OCI-LY1 (cell line): ENCODE measurements around the gene GORASP1.

Source experiments
- H2AFZ ChIP-seq: fragments of 200-600 bp; sonication (generic), shearing (Covaris generic); 2 replicates; pipeline ENCODE4 v1.6.0; 2014; ENCODE audit warnings: antibody characterized with exemption, mild to moderate bottlenecking, low read length
- H3F3A ChIP-seq: fragments of 200-600 bp; sonication (generic), shearing (Covaris generic); 2 replicates; pipeline ENCODE4 v1.6.0; 2014; ENCODE audit warnings: mild to moderate bottlenecking, antibody characterized with exemption, low read length, moderate library complexity; ENCODE audit not compliant: insufficient read depth
- H3K27ac ChIP-seq: fragments of 200-600 bp; sonication (generic); 2 replicates; pipeline ENCODE4 v1.5.1; 2014; ENCODE audit warnings: low read length, mixed run types, mild to moderate bottlenecking, low read depth; ENCODE audit not compliant: poor library complexity, severe bottlenecking
- H3K27me3 ChIP-seq: fragments of 200-600 bp; sonication (generic); 2 replicates; pipeline ENCODE4 v1.6.0; 2014; ENCODE audit warnings: antibody characterized with exemption, mild to moderate bottlenecking, low read length, moderate library complexity; ENCODE audit not compliant: insufficient read depth
- H3K36me3 ChIP-seq: fragments of 200-600 bp; sonication (generic); 2 replicates; pipeline ENCODE4 v1.6.1; 2014; ENCODE audit warnings: mild to moderate bottlenecking, antibody characterized with exemption, low read length, moderate library complexity, mixed read lengths; ENCODE audit not compliant: insufficient read depth
- H3K4me1 ChIP-seq: fragments of 200-600 bp; sonication (generic); 2 replicates; pipeline ENCODE4 v1.5.1; 2014; ENCODE audit warnings: mild to moderate bottlenecking, low read length, moderate library complexity; ENCODE audit not compliant: insufficient read depth, severe bottlenecking
- H3K4me2 ChIP-seq: fragments of 200-600 bp; sonication (generic), shearing (Covaris generic); 2 replicates; pipeline ENCODE4 v1.6.1; 2014; ENCODE audit warnings: low read length
- H3K4me3 ChIP-seq: fragments of 200-600 bp; sonication (generic); 2 replicates; pipeline ENCODE4 v1.5.1; 2014; ENCODE audit warnings: low read length, low read depth, mild to moderate bottlenecking, mixed read lengths; ENCODE audit not compliant: poor library complexity, severe bottlenecking
- H3K79me2 ChIP-seq: fragments of 200-600 bp; shearing (Covaris generic); 2 replicates; pipeline ENCODE4 v1.6.1; 2016; ENCODE audit warnings: mixed run types, low read length, mixed read lengths; ENCODE audit not compliant: insufficient read depth
- H3K9ac ChIP-seq: fragments of 200-600 bp; sonication (generic), shearing (Covaris generic); 2 replicates; pipeline ENCODE4 v1.6.1; 2014; ENCODE audit warnings: mild to moderate bottlenecking, low read length, mixed read lengths
- H3K9me2 ChIP-seq: fragments of 200-600 bp; sonication (generic), shearing (Covaris generic); 2 replicates; pipeline ENCODE4 v1.6.1; 2014; ENCODE audit warnings: low read depth, mild to moderate bottlenecking, low read length, mixed read lengths
- H3K9me3 ChIP-seq: fragments of 200-600 bp; shearing (Covaris generic); 2 replicates; pipeline ENCODE4 v1.6.1; 2014; ENCODE audit warnings: low read length, mixed read lengths
- H4K20me1 ChIP-seq: fragments of 200-600 bp; sonication (generic), shearing (Covaris generic); 2 replicates; pipeline ENCODE4 v1.6.0; 2016; ENCODE audit warnings: mild to moderate bottlenecking, low read length; ENCODE audit not compliant: insufficient read depth
- CTCF ChIP-seq: fragments of 200-600 bp; sonication (generic), shearing (Covaris generic); IDR thresholded peaks from 2 replicates; pipeline ENCODE4 v1.5.1; 2017; ENCODE audit warnings: mild to moderate bottlenecking, antibody characterized with exemption, low read length, moderate library complexity, mixed read lengths
- EZH2 ChIP-seq: fragments of 200-600 bp; sonication (generic), shearing (Covaris generic); IDR thresholded peaks from 2 replicates; pipeline ENCODE4 v1.8.0; 2017; ENCODE audit warnings: borderline replicate concordance, mixed run types, mild to moderate bottlenecking, antibody characterized with exemption, low read length, moderate library complexity, mixed read lengths

The GORASP1 gene

GRCh38 chr3:39147711-39148434 lies 40.4 kb upstream of the GORASP1 start:
- peak overlapping the region; percentile 67 for H3K9ac ChIP-seq
- H3K27me3 ChIP-seq, result no peaks in the 10 kb centered on the region
- peaks cover 33% of the 10 kb centered on the region for H3K36me3 ChIP-seq
- no peaks in the 10 kb centered on the region for H3K9me2 ChIP-seq
- TF ChIP-seq CTCF, result no peak
- no peak for TF ChIP-seq EZH2
- 0 out of 2 replicates have a peak, but pooled peaks cover 4% of the 10 kb centered on the region for H3K79me2 ChIP-seq
- H3K4me1 ChIP-seq, result peaks cover 69% of the 10 kb centered on the region
- H4K20me1 ChIP-seq, result no peaks in the 10 kb centered on the region
- no peaks in the 10 kb centered on the region for H3K9me3 ChIP-seq
- peak overlapping the region; percentile 94 for H3K27ac ChIP-seq
- H2AFZ ChIP-seq, result no peak overlapping the region
- no peaks in the 10 kb centered on the region for H3F3A ChIP-seq
- peak overlapping the region; percentile 55 for H3K4me3 ChIP-seq
- H3K4me2 ChIP-seq, result peak overlapping the region; percentile 84

- H3K4me3 ChIP-seq, result peak overlapping the region; percentile 55
- H3K4me2 ChIP-seq, result peak overlapping the region; percentile 84
- 0 out of 2 replicates have a peak, but pooled peaks cover 4% of the 10 kb centered on the region for H3K79me2 ChIP-seq
- no peaks in the 10 kb centered on the region for H3K9me3 ChIP-seq
- peak overlapping the region; percentile 94 for H3K27ac ChIP-seq
- peaks cover 43% of the 10 kb centered on the region for H3K36me3 ChIP-seq
- H3F3A ChIP-seq, result no peaks in the 10 kb centered on the region
- no peak overlapping the region for H2AFZ ChIP-seq
- H4K20me1 ChIP-seq, result no peaks in the 10 kb centered on the region
- TF ChIP-seq EZH2 (no peak), CTCF (no peak)
- H3K9me2 ChIP-seq, result no peaks in the 10 kb centered on the region
- peak overlapping the region; percentile 67 for H3K9ac ChIP-seq
- H3K4me1 ChIP-seq, result peaks cover 71% of the 10 kb centered on the region
- no peaks in the 10 kb centered on the region for H3K27me3 ChIP-seq
These were observed 39.5 kb upstream of the GORASP1 start for GRCh38 chr3:39146611-39147591.

- Histone ChIP-seq H2AFZ (no peak overlapping the region), H3K4me1 (peaks cover 71% of the 10 kb centered on the region), H3K9ac (no peak overlapping the region), H3K79me2 (no peaks in the 10 kb centered on the region), H4K20me1 (no peaks in the 10 kb centered on the region), H3K36me3 (peaks cover 44% of the 10 kb centered on the region), H3F3A (no peaks in the 10 kb centered on the region), H3K4me3 (peak overlapping the region; percentile 55), H3K4me2 (peak overlapping the region; percentile 84; the same call in 1 of the 2 replicates), H3K27me3 (no peaks in the 10 kb centered on the region), H3K9me3 (no peaks in the 10 kb centered on the region), H3K27ac (peak overlapping the region; percentile 94), H3K9me2 (no peaks in the 10 kb centered on the region)
- TF ChIP-seq CTCF, result no peak
- TF ChIP-seq EZH2, result no peak
These were observed 38.7 kb upstream of the GORASP1 start for GRCh38 chr3:39146083-39146501.
